VCaP (cell line): ENCODE data around the gene CIT.

Source experiments
- H3K27ac ChIP-seq: fragments of 450-650 bp; 2 replicates; pipeline ENCODE4 v1.5.1; 2017
- TF ChIP-seq, protein P1 (sequence below): fragments of 450-650 bp; conservative IDR thresholded peaks from 2 replicates; pipeline ENCODE4 v1.5.1; 2017; ENCODE audit warnings: mild to moderate bottlenecking, moderate library complexity

Gene CIT

DNA sequence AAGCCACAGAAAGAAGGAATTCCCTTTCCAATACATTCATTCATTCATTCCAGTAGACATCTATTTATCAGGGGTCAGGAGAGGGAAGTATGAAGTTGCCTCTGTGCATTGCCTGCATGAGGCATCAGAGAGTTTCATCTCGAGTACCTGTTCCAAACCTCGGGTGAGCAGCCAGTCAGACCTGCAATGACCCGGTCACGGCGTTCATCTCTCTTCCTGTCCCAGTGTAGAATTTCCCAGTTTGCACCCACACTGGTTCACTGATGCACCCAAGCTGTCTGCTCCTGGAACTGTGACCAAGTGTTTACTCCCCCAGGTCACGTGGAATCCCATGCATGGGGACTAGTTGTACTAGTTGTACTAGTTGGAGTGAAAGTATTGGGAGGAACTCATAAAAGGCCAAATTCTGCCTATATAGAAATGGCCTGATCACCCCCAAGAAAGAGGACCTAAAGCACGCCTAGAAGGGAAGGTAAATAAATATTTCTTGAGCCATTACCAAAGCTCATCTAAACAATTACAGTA is 231.5 kb downstream of the CIT start:
- H3K27ac ChIP-seq: no peak overlapping the region
- TF ChIP-seq, protein P1, sequence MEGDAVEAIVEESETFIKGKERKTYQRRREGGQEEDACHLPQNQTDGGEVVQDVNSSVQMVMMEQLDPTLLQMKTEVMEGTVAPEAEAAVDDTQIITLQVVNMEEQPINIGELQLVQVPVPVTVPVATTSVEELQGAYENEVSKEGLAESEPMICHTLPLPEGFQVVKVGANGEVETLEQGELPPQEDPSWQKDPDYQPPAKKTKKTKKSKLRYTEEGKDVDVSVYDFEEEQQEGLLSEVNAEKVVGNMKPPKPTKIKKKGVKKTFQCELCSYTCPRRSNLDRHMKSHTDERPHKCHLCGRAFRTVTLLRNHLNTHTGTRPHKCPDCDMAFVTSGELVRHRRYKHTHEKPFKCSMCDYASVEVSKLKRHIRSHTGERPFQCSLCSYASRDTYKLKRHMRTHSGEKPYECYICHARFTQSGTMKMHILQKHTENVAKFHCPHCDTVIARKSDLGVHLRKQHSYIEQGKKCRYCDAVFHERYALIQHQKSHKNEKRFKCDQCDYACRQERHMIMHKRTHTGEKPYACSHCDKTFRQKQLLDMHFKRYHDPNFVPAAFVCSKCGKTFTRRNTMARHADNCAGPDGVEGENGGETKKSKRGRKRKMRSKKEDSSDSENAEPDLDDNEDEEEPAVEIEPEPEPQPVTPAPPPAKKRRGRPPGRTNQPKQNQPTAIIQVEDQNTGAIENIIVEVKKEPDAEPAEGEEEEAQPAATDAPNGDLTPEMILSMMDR: no peak

DNA sequence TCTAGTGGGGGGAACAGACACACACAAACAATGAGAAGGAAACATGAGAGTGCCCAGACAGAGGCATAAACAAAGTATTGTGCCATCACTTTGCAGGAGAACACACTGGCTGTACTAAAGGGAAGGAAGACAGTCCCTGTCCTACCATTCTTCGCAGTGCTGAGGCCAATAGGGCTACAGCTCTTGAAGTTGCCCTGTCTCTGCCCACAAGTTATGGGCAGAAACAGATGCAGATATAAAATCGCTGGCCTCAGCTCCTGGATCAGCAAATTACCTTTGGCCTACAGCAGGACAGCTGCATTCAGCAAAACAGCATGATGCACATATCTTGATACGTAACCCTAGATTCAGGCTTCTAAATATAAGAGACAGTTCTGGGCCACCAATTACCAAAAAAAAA is 232.2 kb downstream of the CIT start:
- TF ChIP-seq, protein P1: no peak

DNA sequence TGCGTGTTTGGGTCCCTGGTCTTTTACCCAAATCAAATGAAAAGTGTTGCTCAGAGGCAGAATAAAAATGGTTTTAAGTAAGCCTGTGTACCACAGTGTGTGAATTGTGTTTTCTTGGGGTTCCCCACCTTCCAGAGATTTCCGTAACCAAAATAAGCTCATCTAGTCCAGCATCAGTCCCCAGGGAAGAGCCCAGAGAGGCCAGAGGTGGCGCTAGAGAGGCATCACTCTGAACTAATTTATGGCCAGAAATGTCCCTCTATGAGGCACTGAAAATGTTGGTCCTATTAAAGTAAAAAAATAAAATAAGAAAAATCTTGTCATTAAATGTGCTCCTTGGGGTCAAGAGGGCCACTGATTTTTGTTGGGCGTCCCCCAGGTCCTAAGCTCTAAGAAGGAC is 234.1 kb downstream of the CIT start:
- TF ChIP-seq, protein P1: 0 out of 2 replicates have a peak, but pooled peaks have one; percentile 14
- H3K27ac ChIP-seq: no peak overlapping the region

More for the DNA sequence above, 232.2 kb downstream of the CIT start:
- H3K27ac ChIP-seq: no peak overlapping the region
